Right atrium auricular region (tissue), 2 donors: ENCODE data around the gene ILKAP. TPM values are rescaled to one million over a fixed set of nuclear protein-coding genes. Genes with fewer than 3 reads are reported as not detected.

Source experiments
- DNase-seq: peaks from one replicate; pipeline ENCODE4 v3.0.0-alpha.2; 2019; ENCODE audit warnings: low spot score
- H3K27ac ChIP-seq, 2 donors: fragments of 200-600 bp; sonication (generic); 1 replicate in 1 of 2; 2 replicates in 1 of 2; pipeline ENCODE4 v1.5.1; 2016 to 2019
- H3K27me3 ChIP-seq, 2 donors: fragments of 200-600 bp; sonication (generic); one replicate each; pipeline versions ENCODE4 v1.5.1 to v1.6.0; 2017 to 2019
- H3K36me3 ChIP-seq: fragments of 200-600 bp; sonication (generic); one replicate; pipeline ENCODE4 v1.5.1; 2016
- H3K4me1 ChIP-seq, 2 donors: fragments of 200-600 bp; sonication (generic); one replicate each; pipeline versions ENCODE4 v1.5.1 to v1.6.0; 2017 to 2019
- H3K4me3 ChIP-seq, 2 donors: fragments of 200-600 bp; sonication (generic); 1 replicate in 1 of 2; 2 replicates in 1 of 2; pipeline ENCODE4 v1.5.1; 2017 to 2019; ENCODE audit warnings: mild to moderate bottlenecking in 1 of 2, moderate library complexity in 1 of 2
- H3K9me3 ChIP-seq, 2 donors: fragments of 200-600 bp; sonication (generic); one replicate each; pipeline ENCODE4 v1.5.1; 2019
- CTCF ChIP-seq, 2 donors: fragments of 200-600 bp; sonication (generic); IDR thresholded peaks; one replicate each; pipeline ENCODE4 v1.5.1; 2019; ENCODE audit warnings: antibody characterized with exemption in 2 of 2
- total RNA-seq, 2 donors: library from RNA; depleted of rRNA; stranded (reverse); fragments of >200 nt; gene quantifications; one replicate each; pipeline ENCODE4 v1.1.0, GENCODE V29; 2016

ILKAP gene
- total RNA-seq, 2 donors from 2014 or later = 15.9 to 17.6 TPM

- Histone ChIP-seq H3K36me3 (no peaks in the 10 kb centered on the region), H3K27me3 (no peaks in the 10 kb centered on the region), H3K27ac (no peak overlapping the region), H3K9me3 (no peaks in the 10 kb centered on the region), H3K4me1 (peaks cover 0 to 13% of the 10 kb centered on the region in 2 donors), H3K4me3 (no peak overlapping the region)
- TF ChIP-seq CTCF (IDR thresholded peaks at IDR 0.05) = no peak
- no peak for DNase-seq
Measured at GRCh38 chr2:238226698-238227586, 23.4 kb upstream of the ILKAP start.

GRCh38 chr2:238225911-238226697 is 22.6 kb upstream of the ILKAP start:
- Histone ChIP-seq H3K4me3 (no peak overlapping the region), H3K9me3 (no peaks in the 10 kb centered on the region), H3K4me1 (peaks cover 0 to 10% of the 10 kb centered on the region in 2 donors), H3K27me3 (no peaks in the 10 kb centered on the region), H3K27ac (no peak overlapping the region), H3K36me3 (no peaks in the 10 kb centered on the region)
- no peak for DNase-seq
- no peak for TF ChIP-seq CTCF (IDR thresholded peaks at IDR 0.05)

GRCh38 chr2:238225121-238225520 is 21.6 kb upstream of the ILKAP start:
- Histone ChIP-seq H3K27me3 (no peaks in the 10 kb centered on the region), H3K36me3 (no peaks in the 10 kb centered on the region), H3K9me3 (no peaks in the 10 kb centered on the region), H3K4me3 (no peak overlapping the region), H3K4me1 (peaks cover 0 to 6% of the 10 kb centered on the region in 2 donors), H3K27ac (no peak overlapping the region)
- DNase-seq = no peak
- TF ChIP-seq CTCF (IDR thresholded peaks at IDR 0.05) = no peak

- Histone ChIP-seq H3K27me3 (no peaks in the 10 kb centered on the region), H3K4me3 (no peak overlapping the region), H3K4me1 (peaks cover 0 to 6% of the 10 kb centered on the region in 2 donors), H3K36me3 (no peaks in the 10 kb centered on the region), H3K9me3 (no peaks in the 10 kb centered on the region), H3K27ac (no peak overlapping the region)
- no peak for DNase-seq
- no peak for TF ChIP-seq CTCF (IDR thresholded peaks at IDR 0.05)
Measured at GRCh38 chr2:238224356-238225035, 21.0 kb upstream of the ILKAP start.

- no peaks in the 10 kb centered on the region for H3K27me3 ChIP-seq
- peaks cover 0 to 6% of the 10 kb centered on the region in 2 donors for H3K4me1 ChIP-seq
- TF ChIP-seq CTCF (IDR thresholded peaks at IDR 0.05) = no peak
- DNase-seq = no peak
- H3K36me3 ChIP-seq = no peaks in the 10 kb centered on the region
- no peaks in the 10 kb centered on the region for H3K9me3 ChIP-seq
- H3K27ac ChIP-seq = no peak overlapping the region
- peak overlapping the region in 1 of 2 donors; percentile 5 for H3K4me3 ChIP-seq
Measured at GRCh38 chr2:238220892-238221521, 17.5 kb upstream of the ILKAP start.
